HG02884 (cell line): ENCODE measurements around the gene KLF13.

Experiments used
- ATAC-seq: cut with Tn5 transposase; IDR thresholded peaks from one replicate; pipeline ENCODE4 v1.9.1; 2021; ENCODE audit warnings: mild to moderate bottlenecking, moderate library complexity; ENCODE audit not compliant: unreplicated experiment

Gene KLF13

GRCh38 chr15:31360843-31361763, 34.5 kb downstream of the KLF13 start:
- ATAC-seq: peak; percentile 61

GRCh38 chr15:31361764-31362515, 35.3 kb downstream of the KLF13 start:
- ATAC-seq: no peak

- no peak for ATAC-seq
Observed at GRCh38 chr15:31362886-31363285, 36.3 kb downstream of the KLF13 start.

- ATAC-seq: no peak
Observed at GRCh38 chr15:31364301-31365031, 37.8 kb downstream of the KLF13 start.

GRCh38 chr15:31365032-31365654, 38.5 kb downstream of the KLF13 start:
- no peak for ATAC-seq

- ATAC-seq: peak; percentile 47
Observed at GRCh38 chr15:31365655-31366127, 39.1 kb downstream of the KLF13 start.

GRCh38 chr15:31366169-31366734, 39.6 kb downstream of the KLF13 start:
- ATAC-seq: no peak

- ATAC-seq: no peak
Observed at GRCh38 chr15:31367021-31367729, 40.5 kb downstream of the KLF13 start.

- ATAC-seq: peak; percentile 43
Observed at GRCh38 chr15:31367730-31368344, 41.2 kb downstream of the KLF13 start.

GRCh38 chr15:31369727-31370126, 43.1 kb downstream of the KLF13 start:
- no peak for ATAC-seq

GRCh38 chr15:31371520-31372240, 45.0 kb downstream of the KLF13 start:
- no peak for ATAC-seq

GRCh38 chr15:31372635-31373091, 46.0 kb downstream of the KLF13 start:
- no peak for ATAC-seq

GRCh38 chr15:31373096-31373865, 46.6 kb downstream of the KLF13 start:
- ATAC-seq: no peak

GRCh38 chr15:31373970-31374369, 47.3 kb downstream of the KLF13 start:
- no peak for ATAC-seq

- ATAC-seq: no peak
Observed at GRCh38 chr15:31374489-31374888, 47.9 kb downstream of the KLF13 start.

- no peak for ATAC-seq
Observed at GRCh38 chr15:31374986-31375385, 48.4 kb downstream of the KLF13 start.

- no peak for ATAC-seq
Observed at GRCh38 chr15:31375772-31376171, 49.1 kb downstream of the KLF13 start.

- ATAC-seq: no peak
Observed at GRCh38 chr15:31376511-31376910, 49.9 kb downstream of the KLF13 start.
